ENCODE data around the gene PICK1. TPM values are rescaled to one million over a fixed set of nuclear protein-coding genes. Genes with fewer than 3 reads are reported as not detected.

PICK1 gene
- 38.7 and 55.5 TPM in 2 replicates for total RNA-seq

DNA sequence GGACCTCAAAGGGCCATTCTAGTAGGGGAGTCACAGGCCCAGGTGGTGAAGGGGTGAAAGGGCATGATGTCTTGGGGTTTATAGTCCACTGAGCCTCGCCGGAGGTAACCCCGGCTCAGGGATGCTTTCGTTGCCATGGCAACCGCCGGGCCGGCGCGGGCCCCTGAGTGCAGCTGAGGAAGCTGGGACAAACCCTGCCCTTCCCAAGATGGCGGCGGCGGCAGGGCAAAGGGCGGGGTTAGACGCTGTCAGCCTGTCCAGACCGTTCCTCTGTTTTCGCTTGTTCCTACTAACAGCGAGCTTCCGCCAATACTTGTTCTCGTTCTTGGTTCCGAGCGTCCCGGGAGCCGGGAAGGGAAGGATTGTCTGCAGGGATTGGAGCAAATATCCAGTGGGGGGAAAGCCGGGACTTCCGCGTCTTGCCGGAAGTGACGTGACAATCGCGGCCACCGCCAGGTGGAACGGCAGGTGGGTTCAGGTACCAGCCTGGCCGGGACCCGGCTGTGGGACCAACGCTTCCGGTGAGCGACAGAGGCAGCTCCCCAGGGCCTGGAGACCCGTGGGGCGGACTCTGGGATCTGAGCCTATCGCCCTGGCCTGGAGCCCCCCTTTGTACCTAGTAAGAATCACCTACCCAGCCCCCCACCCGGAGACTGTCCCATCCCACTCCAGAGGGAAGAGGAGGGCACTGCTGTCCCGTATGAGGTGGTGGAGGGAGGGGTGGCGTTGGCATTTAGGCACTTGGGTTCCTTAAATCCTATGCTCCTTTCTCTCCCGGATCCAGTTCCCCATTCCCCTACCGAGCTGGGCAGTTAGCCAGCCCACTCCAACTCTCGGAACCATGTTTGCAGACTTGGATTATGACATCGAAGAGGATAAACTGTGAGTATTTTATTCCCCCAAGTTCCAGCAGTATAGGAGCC is at the start of gene PICK1:
PICK1 (plus strand) TSS at position 436 of the 923 bp plus-strand sequence; CDS start at position 842, 406 bp downstream.
- DNase-seq (ENCODE audit: low read depth), result peak; percentile 65
- peak within 1 kb of the TSS; percentile 85 for H3K4me3 ChIP-seq (ENCODE audit: low read depth, low read length)
- TF ChIP-seq, protein P1, sequence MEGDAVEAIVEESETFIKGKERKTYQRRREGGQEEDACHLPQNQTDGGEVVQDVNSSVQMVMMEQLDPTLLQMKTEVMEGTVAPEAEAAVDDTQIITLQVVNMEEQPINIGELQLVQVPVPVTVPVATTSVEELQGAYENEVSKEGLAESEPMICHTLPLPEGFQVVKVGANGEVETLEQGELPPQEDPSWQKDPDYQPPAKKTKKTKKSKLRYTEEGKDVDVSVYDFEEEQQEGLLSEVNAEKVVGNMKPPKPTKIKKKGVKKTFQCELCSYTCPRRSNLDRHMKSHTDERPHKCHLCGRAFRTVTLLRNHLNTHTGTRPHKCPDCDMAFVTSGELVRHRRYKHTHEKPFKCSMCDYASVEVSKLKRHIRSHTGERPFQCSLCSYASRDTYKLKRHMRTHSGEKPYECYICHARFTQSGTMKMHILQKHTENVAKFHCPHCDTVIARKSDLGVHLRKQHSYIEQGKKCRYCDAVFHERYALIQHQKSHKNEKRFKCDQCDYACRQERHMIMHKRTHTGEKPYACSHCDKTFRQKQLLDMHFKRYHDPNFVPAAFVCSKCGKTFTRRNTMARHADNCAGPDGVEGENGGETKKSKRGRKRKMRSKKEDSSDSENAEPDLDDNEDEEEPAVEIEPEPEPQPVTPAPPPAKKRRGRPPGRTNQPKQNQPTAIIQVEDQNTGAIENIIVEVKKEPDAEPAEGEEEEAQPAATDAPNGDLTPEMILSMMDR (conservative IDR thresholded peaks at IDR 0.05; ENCODE audit: low read depth, low read length), result no peak

DNA sequence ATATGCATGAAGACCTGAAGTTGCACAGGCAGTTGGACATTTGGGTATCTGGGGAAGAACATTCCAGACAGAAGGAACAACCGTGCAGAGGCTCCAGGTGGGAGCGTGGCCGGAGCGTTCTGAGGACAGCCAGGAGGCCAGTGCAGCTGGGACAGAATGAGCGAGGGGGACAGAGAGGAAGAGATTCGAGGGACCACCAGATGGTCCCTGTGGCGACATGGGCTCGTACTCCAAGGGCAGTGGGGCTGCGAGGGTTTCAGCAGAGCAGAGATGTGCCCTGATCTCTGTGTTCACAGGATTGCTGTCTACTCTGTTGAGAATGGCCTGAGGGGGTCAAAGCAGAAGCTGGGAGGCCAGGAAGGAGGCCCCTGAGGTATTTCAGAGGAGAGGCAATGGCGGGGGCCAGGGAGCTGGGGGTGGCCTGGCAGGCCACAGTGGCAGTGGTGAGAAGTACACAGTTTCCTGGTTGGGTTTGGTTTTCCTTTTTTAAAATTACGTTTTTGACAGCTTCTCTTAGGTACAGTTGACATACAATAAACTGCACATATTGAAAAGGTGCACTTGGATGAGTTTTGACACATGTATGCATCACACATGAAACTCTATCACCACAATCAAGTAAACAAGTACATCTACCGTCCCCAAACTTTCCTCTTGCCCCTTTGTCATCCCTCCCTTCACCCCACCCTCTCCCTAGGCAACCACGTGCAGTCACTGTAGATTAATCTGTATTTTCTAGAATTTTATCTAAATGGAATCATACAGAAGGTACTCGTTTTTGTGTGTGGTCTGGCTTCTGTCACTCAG is 48.0 kb upstream of the PICK1 start:
- H3K4me3 ChIP-seq (ENCODE audit: low read depth, low read length), result no peak overlapping the region
- DNase-seq (ENCODE audit: low read depth), result no peak
- TF ChIP-seq, protein P1 (conservative IDR thresholded peaks at IDR 0.05; ENCODE audit: low read depth, low read length), result no peak

DNA sequence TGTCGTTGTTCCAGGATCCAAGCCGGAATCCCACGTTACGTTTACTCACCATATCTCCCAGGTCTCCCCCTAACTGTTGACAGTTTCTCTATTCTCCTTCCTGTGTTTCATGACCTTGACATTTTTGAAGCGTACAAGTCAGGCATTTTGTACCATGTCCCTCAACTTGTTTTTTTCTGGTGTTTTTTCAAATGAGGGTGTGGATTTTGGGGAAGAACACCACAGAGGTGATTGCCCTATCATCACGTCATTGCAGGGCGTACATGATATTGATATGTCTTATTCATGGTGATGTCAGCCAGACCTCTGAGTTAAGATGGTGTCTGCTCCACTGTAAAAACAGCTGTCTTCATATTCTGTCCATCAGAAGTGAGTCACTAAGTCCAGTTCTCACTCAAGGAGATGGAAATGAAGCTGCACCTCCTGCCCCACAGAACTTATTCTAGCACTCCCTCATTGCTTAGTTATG is 44.6 kb upstream of the PICK1 start:
- DNase-seq (ENCODE audit: low read depth), result no peak
- TF ChIP-seq, protein P1 (conservative IDR thresholded peaks at IDR 0.05; ENCODE audit: low read depth, low read length), result no peak
- no peak overlapping the region for H3K4me3 ChIP-seq (ENCODE audit: low read depth, low read length)

DNA sequence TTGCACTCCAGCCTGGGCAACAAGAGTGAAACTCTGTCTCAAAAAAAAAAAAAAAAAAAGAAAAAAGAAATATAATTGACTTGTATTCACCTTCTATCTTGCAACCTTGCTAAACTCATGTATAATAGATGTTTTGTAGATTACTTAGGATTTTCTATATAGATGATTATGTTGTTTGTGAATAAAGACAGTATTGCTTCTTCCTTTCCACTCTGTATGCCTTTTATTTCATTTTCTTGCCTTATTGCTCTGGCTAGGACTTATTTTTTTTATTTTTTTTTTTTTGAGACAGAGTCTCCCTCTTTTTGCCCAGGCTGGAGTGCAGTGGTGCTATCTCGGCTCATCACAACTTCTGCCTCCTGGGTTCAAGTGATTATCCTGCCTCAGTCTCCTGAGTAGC is 43.1 kb upstream of the PICK1 start:
- H3K4me3 ChIP-seq (ENCODE audit: low read depth, low read length), result no peak overlapping the region
- no peak for DNase-seq (ENCODE audit: low read depth)
- TF ChIP-seq, protein P1 (conservative IDR thresholded peaks at IDR 0.05; ENCODE audit: low read depth, low read length), result no peak

DNA sequence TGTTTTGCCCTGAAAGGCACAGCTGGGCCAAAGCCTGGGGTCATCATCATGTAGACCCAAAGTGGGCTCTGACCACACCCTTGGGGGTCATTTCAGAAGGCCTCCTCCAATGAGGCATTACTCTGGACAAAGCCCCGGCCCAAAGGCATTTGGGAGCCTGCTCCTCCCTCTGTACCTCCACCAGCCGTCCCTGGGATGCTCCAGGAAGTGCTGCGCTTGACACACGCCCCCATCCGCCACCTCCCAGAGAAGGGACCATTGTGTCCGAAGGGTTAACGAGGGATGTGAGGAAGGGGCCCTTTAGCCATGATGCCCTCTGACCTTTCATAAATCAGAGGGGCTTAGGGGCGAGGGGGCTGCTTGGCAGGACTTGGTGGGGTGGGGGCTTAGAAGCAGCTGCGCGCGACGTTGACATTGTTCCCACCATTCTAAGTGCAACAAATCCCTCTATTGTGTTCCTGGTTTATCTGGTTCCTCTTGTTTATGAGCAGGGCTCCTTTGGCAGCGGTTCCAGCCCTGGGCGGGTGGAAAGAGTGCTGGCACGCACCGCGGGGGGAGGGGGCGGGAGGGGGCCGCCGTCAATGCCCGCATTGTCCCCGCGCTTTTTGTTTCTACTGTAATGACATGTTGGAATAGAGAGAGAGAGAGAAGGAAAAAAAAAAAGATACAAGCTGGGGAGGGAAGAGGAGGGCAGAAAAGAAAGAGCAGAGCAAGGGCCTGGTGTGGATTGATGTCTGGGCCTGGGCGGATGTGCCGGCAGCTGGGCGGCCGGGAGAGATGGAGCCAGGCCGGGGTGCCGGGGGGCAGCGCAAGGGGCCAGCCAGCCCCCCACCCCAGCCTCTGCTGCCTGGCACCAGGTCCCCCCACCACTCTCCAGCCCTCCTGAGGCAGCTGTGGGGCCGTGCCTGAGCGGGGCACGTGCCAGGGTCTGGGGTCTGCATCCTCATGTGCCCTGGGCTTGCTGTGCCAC is 40.7 kb upstream of the PICK1 start:
- TF ChIP-seq, protein P1 (conservative IDR thresholded peaks at IDR 0.05; ENCODE audit: low read depth, low read length), result no peak
- no peak for DNase-seq (ENCODE audit: low read depth)
- no peak overlapping the region for H3K4me3 ChIP-seq (ENCODE audit: low read depth, low read length)

DNA sequence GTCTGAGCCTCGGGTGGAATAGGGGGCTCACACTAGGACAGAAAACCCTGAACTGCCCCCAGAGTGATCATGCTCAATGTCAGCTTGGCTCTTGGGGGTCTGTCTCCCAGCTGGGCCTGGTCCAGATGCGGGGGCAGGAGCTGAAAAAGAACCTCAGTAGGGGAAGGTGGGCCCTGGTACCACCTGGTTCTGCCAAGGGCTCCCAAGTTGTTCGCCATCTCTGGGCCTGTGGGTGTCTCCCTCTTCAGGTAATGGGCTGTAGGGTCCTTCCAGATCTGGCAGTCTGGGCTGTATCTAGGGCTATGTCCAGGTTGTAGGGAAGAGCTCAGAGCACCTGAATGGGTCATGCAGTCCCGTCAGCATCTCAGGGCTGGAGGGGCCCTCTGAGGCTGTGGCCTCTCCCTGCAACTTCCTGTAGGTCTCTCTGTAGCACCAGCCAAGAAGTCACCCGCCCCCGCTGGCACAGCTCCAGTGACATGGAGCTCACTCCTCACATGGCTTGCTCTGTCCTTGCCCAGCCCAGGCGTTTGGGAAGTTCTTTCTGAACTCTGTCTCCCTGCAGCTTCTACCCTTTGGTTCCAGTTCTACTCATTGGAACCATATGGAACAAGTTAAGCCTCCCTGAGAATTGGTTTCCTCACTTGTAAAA is 39.8 kb upstream of the PICK1 start:
- no peak overlapping the region for H3K4me3 ChIP-seq (ENCODE audit: low read depth, low read length)
- no peak for DNase-seq (ENCODE audit: low read depth)
- TF ChIP-seq, protein P1 (conservative IDR thresholded peaks at IDR 0.05; ENCODE audit: low read depth, low read length), result no peak

Data from epithelial cell of proximal tubule (primary cell).